HG03060 (cell line): ENCODE results near the gene HDLBP.

ENCODE experiments used
- ATAC-seq: cut with Tn5 transposase; IDR thresholded peaks from one replicate; pipeline ENCODE4 v1.9.1; 2021; ENCODE audit warnings: low read depth, moderate number of reproducible peaks; ENCODE audit not compliant: unreplicated experiment

Gene HDLBP

DNA sequence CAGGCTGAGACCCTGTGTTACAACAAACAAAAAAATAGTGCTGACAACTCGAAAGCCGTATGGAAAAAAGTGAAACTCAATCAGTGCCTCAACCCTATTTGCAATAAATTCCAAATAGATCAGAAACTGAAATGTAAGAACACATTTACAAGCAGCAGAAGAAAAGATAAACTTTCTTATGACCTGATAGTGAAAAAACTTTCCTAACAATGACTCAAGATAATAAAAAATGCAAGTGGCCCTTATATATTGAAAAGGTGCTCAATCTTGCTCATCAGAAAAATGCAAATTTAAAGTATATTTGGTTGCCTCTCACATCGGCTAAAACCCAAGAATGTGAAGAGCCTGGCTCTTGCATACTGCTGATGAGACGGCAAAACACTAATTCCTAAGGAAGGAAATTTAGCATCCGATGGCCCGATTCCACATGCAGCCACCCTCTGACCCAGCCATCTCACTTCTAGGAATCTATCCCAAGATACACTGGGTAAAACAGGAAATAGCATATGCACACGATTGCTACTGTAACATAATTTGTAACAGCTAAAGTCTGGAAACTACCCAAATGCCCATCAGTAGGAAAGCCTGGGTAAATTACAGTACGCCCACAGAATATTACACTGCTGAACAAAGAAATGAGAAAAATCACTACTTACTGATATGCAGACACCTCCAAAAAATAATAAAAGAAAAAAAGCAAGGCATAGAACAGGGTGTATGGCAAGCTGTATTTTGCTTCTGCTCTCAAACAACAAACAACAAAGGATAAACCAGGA lies 56.8 kb downstream of the HDLBP start:
- ATAC-seq: no peak

- no peak for ATAC-seq
Measured at GRCh38 chr2:241257419-241258032, 57.9 kb downstream of the HDLBP start.

GRCh38 chr2:241256168-241256545 lies 59.3 kb downstream of the HDLBP start:
- no peak for ATAC-seq

- no peak for ATAC-seq
Measured at GRCh38 chr2:241255542-241256167, 59.8 kb downstream of the HDLBP start.

- ATAC-seq: no peak
Measured at GRCh38 chr2:241254904-241255351, 60.5 kb downstream of the HDLBP start.

- ATAC-seq: no peak
Measured at GRCh38 chr2:241252778-241253475, 62.5 kb downstream of the HDLBP start.

GRCh38 chr2:241249654-241250053 lies 65.8 kb downstream of the HDLBP start:
- ATAC-seq: no peak

DNA sequence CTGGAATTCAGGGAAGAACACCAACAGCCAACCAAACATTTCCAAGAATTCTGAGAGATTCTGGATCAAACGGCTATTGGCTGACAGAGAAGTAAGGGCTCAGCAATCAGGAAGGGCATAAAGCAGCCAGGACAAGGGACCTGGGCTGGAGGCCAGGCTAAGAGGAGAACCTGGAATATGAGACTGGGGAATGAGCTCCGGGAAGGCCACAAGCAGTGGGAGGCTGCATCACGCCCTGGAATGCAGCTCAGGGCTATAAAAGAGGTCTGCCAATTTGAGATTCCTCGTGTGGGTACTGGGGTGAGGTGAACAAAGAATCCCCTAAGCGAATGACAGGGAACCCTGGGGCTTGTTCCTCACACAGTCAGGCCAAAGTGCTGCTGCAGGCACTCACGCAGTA lies 66.6 kb downstream of the HDLBP start:
- no peak for ATAC-seq

GRCh38 chr2:241248289-241248688 lies 67.2 kb downstream of the HDLBP start:
- ATAC-seq: no peak

DNA sequence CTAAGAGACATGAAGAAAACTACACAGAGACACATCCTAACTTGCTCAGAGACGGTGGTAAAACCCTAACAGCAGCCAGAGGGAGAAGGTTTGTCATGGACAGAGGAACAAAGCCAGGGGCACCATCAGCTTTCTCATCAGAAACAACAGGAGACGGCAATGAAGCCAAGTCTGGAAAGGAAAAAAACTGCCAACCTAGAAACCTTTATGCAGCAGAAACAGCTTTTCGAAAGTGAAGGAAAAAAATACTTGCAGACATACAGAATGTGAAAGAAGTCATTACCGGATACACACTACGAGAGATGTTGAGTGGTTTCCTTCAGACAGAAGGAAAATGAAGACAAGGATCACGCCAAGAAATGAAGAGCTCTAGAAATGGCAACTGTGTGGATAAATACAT lies 71.1 kb downstream of the HDLBP start:
- ATAC-seq: no peak

GRCh38 chr2:241242306-241242705 lies 73.2 kb downstream of the HDLBP start:
- no peak for ATAC-seq

GRCh38 chr2:241241669-241242068 lies 73.8 kb downstream of the HDLBP start:
- ATAC-seq: no peak

GRCh38 chr2:241240320-241241004 lies 75.0 kb downstream of the HDLBP start:
- no peak for ATAC-seq

GRCh38 chr2:241239552-241240202 lies 75.8 kb downstream of the HDLBP start:
- ATAC-seq: no peak

- ATAC-seq: no peak
Measured at GRCh38 chr2:241238693-241239198, 76.7 kb downstream of the HDLBP start.

GRCh38 chr2:241237949-241238371 lies 77.5 kb downstream of the HDLBP start:
- no peak for ATAC-seq

DNA sequence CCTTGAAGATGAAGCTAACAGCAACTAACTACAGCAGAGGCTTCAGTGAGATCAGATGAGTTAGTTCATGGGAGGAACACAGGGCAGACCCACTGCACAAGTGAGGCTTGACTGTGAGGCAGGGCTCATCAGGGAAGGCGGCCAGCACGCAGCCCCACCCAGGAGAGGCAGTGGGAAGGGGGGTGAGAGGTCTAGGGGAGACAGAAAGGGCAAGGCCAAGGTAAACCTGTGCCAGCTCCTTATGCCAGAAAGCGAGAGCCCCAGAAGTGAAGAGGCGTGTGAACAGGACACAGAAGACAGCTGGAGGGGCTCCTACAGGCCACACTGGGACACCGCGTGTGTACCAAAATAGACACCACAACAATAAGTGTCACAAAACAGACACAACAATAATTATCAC lies 78.4 kb downstream of the HDLBP start:
- no peak for ATAC-seq

DNA sequence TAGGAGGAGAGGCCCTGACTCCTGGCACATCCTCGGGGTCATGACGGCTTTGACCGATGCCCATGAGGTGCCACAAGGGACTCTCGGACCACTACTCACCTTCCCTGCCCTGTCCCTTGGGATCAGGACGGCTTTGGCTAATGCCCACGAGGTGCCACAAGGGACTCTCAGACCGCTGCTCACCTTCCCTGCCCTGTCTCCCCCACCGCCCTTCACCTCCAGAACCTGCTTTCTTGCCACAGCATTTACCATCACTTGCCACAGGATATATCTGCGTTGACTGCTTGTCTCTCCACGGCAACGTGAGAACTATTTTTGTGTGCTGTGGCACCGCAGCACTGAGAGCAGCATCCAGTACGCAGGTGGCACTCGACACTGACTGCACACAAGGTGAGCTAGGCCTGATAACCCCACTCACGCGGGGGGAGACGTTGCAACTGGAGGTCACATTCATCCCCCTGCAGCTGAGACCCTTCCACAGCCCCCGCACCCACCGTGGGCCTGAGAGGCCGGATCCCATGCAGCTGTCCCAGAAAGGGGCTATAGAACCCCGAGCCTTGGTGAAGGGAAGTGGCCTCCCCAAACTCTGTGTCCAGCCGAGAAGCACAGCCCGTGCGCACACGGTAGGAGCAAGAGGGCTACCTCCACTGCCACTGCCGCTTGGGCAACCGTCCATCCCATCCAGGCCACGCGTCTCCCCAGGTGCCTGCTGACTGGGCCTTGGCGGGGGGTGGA lies 79.4 kb downstream of the HDLBP start:
- ATAC-seq: no peak
